Middle frontal gyrus (tissue), 1 donor: Measurements from ENCODE around the gene DPP6.

Experiments used
- DNase-seq: peaks from one replicate; pipeline ENCODE4 v3.0.0-alpha.2; 2015; ENCODE audit warnings: low spot score; ENCODE audit errors: extremely low spot score

Gene DPP6

GRCh38 chr7:154231732-154232131, 179.5 kb downstream of the DPP6 start:
- no peak for DNase-seq

DNA sequence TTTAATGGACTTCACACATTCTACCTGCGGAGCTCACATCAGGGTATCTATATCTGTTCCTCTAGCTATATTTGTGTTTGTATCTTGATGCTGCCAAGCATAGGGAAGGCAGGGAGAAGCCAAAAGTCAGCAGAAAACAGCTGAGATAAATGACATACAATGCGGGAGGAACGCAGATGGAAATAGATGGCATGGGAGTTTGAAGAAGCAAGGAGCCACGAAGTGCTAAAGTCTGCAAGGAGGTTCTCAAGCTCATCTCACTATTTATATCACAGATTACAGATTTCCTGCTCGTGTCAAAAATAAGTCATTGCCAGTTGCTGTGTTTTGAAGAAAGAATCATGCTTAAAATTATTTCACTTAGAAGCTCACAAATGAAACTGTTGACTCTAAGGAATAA, 180.5 kb downstream of the DPP6 start:
- no peak for DNase-seq

DNA sequence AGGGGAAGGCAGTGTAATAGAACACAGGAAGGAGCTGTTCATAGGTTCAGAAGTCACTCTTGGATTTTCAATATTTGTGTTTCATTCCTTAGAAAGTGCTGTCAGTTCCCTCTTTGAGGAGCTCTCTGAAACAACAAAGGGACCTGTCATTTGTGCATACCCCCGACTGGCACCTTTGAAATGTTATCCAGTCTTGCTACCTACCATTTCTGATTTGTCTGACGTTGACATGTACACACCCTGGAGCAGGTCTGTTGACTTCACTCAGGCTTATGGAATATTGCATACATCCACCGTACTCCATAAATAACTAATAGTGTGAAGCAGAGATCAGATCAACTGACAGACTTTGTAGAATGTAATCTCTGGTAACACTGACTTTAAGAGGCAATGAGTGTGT, 189.8 kb downstream of the DPP6 start:
- no peak for DNase-seq

DNA sequence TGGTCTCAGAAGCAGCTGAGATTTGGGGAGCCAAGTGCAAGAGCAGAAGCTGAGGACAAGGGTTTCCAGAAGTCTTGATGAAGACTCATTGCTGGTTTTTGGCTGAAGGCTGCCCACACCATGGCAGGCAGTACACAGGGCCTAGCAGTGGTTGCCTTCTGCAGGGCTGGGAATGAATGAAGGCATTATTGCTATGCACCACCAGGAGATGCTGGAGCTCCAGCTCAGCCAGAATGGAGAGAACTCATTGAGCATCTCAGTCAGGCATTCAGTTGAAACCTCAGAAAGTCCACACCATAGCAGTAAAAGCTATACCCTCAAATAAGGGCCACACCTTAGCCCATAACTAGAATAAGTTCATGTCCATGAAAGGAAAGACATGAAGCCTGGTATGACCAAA, 190.5 kb downstream of the DPP6 start:
- no peak for DNase-seq

DNA sequence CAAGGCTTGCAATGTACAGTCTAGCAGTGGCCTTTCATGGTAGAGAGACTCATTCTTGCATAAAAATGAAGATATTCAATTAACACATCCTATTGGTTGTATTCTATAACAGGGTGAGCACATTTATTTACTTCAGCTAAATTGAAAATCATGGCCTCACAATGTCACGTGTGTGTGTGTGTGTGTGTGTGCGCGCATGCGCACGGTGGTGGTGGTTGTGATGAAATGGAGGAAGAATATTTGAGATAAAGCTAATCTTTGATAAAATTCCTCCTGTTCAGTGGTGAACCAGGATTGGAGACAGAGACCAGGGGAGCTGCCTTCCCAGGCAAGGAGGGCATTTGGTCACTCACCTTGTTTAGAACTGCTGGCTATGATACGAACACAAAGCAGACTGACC, 199.8 kb downstream of the DPP6 start:
- DNase-seq: no peak

DNA sequence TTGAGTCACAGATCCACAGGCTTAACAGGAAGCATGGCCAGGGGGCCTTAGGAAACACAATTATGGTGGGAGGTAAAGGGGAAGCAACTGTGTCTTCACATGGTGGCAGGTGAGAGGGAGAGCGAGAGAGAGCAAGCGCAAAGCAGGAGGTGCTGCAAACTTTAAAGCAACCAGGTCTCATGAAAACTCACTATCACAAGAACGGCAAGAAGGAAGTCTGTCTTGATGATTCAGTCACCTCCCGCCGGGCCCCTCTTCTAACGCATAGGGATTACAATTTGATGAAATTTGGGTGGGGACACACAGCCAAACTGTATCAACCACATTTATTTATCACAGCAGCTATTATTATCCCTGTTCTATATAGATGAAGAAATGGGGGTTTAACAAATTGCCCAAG, 201.6 kb downstream of the DPP6 start:
- no peak for DNase-seq

GRCh38 chr7:154255324-154255723, 203.1 kb downstream of the DPP6 start:
- DNase-seq: no peak

- DNase-seq: no peak
Observed at GRCh38 chr7:154256150-154256549, 204.0 kb downstream of the DPP6 start.

GRCh38 chr7:154259396-154259795, 207.2 kb downstream of the DPP6 start:
- DNase-seq: no peak

DNA sequence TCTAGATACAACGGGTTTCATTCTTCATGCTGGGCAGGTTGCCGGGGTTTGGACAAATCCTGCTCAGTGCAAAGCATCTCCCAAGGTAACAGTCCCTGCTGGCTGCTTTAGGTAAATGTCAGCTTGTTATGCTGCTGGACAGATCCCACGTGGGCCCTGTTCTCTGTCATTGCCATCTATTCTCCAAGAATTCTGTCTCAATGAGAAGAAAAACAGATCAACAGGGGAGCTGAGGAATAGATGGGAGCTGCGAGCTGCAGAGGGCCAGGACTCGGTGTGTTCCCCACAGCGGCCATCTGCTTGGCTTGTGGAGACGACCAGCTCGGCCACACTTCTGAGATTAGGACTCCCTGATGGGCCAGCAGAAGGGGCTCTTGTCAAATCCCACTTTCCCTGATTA, 235.2 kb downstream of the DPP6 start:
- DNase-seq: no peak

DNA sequence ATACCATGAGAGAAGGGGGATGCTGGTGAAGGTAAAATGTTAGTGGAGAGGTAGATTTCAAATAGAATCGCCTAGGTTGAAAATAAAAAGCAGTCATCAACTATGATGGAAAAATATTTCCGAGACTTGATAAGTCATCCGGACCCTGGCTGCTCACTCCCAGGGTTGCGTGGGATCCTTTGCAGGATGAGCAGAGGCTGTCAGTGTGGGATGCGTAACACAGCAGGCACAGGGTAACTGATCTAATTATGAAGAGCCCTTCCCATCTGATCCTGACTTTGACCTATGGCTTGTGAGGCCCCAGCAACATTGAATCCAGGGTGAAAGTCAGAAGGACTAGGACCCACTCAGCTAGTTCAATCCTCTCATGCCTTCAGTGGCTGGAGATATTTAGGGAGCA, 236.9 kb downstream of the DPP6 start:
- no peak for DNase-seq

DNA sequence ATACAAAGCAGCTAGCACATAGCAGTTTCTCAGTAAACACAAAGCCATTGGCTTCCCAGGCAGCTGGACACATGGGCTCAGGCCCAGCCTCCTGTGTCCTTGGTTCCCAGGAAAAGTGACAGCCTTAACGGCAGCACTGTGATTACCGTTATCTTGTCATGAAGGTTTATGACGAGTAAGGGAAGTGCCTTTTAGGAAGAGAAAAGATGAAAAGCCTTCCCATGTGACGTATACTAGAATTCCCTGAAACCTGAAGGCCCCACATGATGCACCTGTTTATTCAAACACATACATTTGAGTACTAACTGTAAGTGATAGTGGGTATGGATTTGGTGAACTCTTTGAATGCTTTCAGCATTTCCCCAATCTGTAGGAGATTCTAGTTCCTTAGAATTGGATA, 244.2 kb downstream of the DPP6 start:
- DNase-seq: no peak

- no peak for DNase-seq
Observed at GRCh38 chr7:154299736-154300135, 247.5 kb downstream of the DPP6 start.

- DNase-seq: no peak
Observed at GRCh38 chr7:154302380-154302779, 250.2 kb downstream of the DPP6 start.

GRCh38 chr7:154304231-154304630, 252.0 kb downstream of the DPP6 start:
- DNase-seq: no peak

- peak; percentile 61 for DNase-seq
Observed at GRCh38 chr7:154304740-154305700, 252.8 kb downstream of the DPP6 start.

DNA sequence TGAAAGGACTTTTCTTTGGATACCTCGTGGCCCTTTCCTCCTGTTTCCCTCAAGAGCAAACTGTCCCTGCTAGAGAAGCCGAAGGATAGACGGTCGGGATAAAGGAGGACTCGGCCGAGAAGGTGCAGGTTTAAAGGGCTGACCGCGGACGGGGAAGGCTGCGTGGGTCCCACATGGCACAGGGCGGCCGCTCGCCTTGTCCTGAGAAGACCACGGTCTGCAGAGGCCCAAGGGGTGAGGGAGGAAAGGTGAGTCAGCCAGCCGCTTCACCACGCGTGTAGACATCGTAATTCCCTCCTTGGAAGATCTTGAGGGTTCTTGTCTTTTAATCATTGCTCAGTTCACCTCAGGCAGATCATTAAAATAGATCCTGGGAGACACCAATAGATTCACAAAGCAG, 253.8 kb downstream of the DPP6 start:
- DNase-seq: no peak

DNA sequence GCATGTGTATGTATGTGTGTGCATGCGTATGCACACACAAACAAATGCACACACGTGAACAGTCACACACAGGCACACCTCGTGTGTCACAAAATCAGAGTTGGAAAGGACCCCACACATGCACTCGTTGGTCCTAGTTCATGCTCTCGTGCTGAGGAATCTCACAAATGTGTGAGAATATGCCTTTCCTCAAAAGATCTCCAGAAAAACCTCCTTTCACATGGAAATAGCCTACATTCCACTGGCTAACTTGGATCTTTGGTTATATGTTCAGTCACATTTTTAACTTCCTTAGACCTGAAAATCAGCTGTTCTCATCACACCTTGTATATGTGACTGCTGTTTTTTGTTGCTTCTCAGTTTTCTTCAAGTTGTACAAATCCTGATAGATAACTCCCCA, 256.7 kb downstream of the DPP6 start:
- DNase-seq: no peak

DNA sequence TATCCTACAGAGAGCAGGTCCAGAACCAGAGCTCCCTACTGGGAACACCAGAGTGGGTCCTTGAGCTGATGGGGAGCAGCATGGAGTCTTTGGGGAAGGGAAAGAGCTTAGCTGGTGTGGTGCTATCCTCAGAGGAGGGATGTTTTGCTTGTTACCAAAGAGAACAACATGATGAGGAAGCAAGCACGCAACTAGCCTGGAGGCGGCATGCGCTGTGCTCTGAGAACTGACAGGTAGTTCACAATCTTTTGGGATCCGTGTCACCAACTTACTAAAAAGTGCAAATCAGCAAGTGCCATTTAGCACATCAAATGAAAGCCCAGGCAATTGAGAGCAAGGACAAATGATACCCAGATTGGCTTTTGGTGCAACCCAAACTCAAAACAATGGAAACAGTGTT, 257.9 kb downstream of the DPP6 start:
- DNase-seq: no peak

GRCh38 chr7:154324196-154324595, 272.0 kb downstream of the DPP6 start:
- no peak for DNase-seq

- no peak for DNase-seq
Observed at GRCh38 chr7:154326421-154326820, 274.2 kb downstream of the DPP6 start.

- no peak for DNase-seq
Observed at GRCh38 chr7:154330318-154330717, 278.1 kb downstream of the DPP6 start.
